GM18517 (cell line): ENCODE results near the gene CLDN1.
"Not testable (repeated sequence)": the region's sequence is repeated elsewhere in the genome, so short reads cannot be mapped to it uniquely, and the experiment has no call there.

Experiments
- ATAC-seq: cut with Tn5 transposase; IDR thresholded peaks from one replicate; pipeline ENCODE4 v1.9.1; 2021; ENCODE audit warnings: mild to moderate bottlenecking, moderate library complexity; ENCODE audit not compliant: unreplicated experiment

Gene CLDN1

DNA sequence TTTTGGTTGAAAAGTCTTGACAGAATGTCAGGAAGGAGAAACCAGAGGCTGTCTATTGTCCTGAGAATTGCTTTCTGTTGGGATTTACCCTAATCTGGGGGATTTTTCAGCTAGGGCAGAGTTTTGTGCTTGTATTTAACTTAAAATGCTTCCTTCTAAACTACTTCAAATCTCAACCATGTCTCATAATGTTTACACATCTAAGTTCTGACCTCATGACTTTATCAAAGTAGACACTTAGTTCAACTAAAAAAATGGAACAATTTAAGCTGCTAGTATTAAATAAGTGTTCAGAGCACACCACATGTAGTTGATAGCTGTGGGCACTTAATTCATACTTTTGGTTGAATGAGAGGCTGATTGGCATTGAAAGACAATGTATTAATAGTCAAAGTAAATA is 28.2 kb downstream of the CLDN1 start:
- no peak for ATAC-seq

DNA sequence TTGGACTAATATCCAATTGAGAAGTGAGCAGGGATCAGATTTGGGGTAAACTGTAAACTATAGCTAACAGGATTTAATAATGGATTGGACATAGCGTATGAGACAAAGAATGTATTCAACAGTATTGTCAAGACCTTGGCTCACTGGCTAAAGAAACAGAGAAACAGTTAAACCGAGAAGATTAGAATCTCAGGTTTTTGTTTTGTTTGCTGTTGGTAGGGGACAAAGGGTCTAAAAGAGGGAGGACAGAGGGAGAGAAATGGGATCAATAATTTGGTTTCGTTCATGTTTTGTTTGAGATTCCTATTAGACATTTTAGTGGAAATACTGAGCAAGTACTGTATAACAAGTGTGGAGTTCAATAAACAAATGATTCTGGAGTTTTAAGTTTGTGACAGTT is 28.6 kb downstream of the CLDN1 start:
- no peak for ATAC-seq

DNA sequence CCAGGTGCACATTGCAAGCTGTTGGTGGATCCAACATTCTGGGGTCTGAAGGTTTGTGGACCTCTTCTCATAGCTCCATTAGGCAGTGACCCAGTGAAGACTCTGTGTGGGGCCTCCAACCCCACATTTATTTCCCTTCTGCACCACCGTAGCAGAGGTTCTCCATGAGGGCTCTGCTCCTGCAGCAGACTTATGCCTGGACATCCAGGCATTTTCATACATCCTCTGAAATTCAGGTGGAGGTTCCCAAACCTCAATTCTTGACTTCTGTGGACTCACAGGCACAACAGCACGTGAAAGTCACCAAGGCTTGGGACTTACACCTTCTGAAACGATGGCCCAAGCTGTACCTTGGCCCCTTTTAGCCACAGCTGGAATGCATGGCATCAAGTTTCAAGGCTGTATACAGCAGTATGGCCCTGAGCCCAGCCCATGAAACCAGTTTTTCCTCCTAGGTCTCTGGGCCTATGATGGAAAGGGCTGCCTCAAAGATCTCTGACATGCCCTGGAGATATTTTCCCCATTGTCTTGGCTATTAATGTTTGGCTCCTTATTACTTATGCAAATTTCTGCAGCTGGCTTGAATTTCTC is 30.2 kb downstream of the CLDN1 start:
- no peak for ATAC-seq

DNA sequence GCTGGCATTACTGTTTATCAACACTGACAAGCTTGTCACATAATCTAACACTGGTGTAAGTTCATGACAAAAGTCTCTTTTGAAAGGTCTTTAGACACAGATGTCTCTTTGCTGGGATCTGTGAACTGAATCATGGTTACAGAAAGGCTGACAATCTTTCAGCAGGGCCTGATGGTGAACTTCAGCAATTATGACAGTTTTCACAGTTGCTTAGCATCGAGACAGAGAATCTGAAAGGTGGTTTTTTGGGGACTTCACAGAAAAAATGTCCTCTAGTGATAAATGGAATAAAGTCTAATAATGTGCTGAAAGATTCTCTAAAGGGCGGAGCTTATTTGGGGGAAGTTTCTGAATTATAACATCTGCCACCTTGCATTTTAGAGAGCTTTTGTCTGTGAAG is 32.3 kb downstream of the CLDN1 start:
- ATAC-seq = no peak

DNA sequence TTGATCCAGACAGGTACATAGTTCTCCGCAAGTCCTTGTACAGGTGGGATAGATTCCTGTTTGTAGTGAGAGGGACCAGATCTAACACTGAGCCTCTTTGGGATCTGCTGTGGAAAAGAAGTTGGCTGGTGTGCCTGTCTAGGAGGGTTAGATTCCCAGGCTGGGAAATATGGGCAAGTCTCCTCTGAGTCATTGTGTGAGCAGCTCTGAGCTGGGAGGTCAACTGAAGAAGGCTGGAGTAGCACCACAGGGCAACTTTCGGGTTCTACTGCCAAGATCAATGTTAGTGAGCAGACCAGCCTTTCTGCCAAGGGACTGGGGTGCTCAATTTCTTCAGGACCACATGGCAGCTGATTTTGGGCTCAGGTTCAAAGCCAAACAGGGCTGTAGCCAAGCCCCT is 33.4 kb downstream of the CLDN1 start:
- ATAC-seq = no peak

DNA sequence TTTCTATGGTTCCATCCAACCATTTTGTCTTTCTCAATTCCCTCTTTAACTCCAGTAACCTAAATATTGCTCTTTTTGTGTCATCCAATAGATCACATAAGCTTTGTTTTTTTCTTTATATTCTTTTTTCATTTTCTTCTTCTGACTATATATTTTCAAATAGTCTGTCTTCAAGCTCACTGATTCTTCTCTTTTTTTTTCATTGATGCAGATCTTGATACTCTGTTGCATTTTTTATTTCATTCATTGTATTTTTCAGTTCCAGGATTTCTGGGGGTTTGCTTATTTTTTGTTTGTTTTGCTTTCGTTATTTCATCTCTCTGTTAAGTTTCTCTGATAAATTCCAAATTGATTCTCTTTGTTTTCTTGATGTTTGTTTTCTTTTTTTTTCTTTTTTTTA is 36.2 kb downstream of the CLDN1 start:
- ATAC-seq = no peak

DNA sequence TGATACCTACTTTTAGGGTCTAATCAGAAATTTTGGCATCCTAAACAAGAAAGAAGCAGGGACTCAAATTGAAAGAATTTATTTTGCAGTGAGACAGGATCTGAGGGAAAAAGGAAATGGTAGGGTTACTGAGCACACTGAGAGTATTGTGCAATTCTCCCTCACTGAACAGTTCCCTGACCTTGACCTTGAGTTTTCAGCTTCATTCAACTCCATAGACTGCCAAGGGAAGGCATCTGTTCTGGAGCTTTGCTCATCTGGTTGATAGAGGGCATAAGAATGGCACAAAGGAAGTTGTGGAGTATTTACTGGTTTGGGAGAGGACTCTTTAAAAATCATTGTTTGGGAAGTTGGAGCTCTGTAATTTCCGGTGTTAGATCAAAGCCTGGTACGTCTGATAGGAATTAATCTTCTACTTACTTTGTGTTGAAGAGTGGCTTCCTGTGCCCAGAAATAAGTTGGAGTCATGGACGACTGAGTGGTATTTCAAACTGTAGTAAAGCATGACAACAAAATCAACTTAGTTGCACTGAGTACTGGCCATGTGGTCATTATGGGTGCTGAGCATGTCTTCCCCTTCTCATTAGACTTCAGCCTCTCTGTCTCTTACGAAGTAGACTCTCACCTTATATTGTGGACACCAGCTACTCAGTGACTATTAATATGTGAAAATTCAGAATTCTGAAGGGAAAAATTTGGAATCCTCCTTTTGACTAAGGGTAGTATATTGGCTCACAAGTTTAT is 40.8 kb downstream of the CLDN1 start:
- no peak for ATAC-seq

DNA sequence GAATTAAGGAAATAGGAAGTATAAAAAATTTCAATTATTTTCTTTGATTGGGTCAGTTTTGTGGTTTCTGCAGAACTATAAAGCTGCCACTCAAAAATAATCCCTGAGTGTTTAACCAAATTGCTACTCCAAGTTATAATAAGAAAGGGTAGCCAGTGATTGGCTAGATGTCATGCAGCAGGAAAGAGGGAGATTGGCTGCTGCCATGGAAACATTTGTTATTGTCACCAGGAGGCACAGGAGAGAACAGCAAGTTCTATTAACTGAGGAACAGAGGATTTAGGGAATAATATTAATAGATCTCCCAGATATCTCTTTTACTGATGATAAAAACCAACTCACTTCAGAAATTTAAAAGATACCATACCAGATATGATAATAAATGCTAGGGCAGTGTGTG is 42.6 kb downstream of the CLDN1 start:
- ATAC-seq = no peak

DNA sequence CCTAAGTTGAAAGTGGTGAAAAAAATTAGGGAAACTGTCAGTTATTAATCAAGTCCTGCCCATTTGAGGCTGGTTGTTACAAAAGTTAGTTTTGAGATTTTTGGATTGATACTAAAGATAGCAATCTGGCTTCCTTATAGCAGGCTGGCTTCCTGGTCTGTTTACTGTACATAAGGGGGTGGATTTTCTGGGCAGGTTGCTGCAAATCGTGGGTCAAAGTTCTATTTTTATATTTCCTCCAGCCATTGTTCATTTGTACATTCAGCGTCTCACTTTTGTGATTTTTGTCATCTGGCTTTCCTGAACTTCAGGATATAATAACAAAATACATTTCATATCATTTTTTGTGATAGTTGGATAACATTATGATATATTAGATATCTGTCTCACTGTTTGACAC is 49.5 kb downstream of the CLDN1 start:
- ATAC-seq = no peak

DNA sequence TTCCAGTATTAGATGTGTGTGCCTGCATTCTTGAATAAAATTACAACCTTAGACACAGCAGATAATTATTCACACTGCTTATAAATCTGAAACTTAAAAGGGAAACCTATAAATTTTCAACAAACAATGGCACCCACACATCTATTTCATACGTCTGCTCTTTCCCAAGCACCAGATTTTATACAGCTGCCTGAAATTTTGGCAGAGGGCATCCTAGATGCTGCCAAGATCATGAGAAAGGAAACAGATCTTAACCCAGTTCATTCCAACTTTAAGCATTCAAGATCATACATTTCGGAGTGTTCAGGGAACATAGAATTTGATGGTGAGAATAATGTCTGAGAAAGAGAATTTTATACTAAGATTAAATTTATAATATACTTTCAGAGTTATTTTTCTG is 53.1 kb downstream of the CLDN1 start:
- no peak for ATAC-seq

DNA sequence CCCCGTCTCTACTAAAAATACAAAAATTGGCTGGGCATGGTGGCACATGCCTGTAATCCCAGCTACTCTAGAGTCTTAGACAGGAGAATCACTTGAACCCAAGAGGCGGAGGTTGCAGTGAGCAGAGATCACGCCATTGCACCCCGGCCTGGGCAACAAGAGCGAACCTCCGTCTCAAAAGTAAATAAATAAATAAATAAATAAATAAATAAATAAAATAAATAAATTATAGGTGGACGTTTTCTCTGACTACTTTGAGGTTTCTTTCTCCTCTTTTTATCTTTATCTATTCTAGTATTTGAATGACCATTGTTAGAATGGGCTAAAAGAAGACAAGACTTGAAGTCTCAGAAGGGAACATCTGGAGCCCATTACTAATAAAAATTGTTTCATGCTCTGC is 54.8 kb downstream of the CLDN1 start:
- ATAC-seq = not testable (repeated sequence)

DNA sequence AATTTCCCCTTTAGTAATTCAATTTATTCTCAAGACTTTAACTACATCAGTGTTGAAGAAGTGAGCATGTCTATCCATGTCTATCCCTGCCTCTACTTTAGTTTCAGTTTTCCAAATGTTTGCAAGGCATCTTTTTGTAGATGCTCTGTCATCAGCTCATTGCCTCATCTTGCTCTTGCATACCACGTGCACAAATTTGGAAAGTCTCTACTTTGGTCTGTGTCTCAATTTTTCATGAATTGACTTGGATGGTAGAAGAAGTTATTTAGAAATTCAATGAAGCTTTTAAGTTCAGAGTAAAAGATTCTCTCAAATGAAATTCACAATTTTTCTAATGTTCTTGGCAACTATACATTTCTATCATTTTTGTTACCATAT is 55.3 kb downstream of the CLDN1 start:
- no peak for ATAC-seq

DNA sequence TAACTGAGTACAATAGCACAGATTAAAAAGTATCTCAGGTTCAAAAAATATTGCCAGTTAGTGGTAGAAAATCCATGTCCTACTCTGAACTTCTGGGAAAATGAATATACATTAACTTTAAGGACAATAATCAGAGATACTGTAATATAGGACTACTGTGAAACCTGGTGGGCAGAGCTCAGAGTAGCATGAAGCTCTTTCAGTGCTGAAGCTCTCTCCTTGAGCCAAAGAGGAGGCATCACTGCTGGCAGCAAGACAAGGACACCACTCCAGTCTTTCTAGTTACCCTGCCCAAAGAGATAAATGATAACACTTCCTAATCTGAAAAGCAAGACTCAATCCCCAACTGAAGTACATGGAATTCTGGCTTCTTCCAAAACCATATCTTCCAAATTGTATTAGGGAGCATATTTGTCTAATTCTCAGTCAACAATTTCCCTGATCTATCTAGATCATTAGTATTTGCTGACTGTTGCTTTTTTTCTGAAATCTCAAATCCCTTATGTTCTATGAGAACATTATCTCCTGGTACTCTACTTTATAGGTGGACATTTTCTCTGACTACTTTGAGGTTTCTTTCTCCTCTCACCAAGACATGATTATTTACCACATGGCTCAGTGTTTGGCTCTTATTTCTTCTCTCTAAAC is 55.9 kb downstream of the CLDN1 start:
- no peak for ATAC-seq

DNA sequence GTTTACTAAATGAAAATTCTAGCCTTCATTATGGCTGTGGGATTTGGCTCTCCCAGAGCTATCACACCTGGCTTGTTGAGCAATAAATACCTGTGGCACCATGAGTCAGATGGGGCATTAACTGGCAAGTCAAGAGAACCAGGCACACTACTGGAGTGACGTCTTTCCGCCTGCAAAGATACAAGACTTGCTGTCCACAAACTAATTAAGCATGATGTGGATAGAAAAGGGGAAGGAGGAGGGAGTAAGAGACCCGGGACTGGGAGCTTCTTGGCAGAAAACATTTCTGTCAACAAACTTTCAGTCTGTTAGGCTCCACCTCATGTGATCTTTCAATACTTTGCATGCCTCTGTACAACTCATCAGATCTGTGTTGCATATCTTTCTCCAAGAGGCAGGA is 56.5 kb downstream of the CLDN1 start:
- no peak for ATAC-seq

DNA sequence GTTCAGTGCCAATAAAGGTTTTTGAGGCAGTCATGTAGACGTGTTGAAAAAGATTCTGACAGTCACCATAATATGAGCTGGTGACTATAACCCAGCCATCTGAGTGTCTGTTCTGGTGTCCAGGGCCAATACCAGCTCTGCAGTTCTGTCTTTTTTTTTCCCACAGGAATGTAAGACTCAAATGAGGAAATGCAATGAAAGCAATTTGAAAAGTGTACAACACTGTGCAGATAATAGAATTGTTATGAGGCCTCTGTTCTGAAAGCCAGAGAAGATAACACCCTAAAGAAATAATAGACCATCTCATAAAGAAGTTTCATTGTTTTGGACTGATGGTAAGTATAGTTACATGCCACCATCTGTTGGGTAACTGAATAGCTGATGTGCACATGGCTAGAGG is 57.1 kb downstream of the CLDN1 start:
- ATAC-seq = no peak

DNA sequence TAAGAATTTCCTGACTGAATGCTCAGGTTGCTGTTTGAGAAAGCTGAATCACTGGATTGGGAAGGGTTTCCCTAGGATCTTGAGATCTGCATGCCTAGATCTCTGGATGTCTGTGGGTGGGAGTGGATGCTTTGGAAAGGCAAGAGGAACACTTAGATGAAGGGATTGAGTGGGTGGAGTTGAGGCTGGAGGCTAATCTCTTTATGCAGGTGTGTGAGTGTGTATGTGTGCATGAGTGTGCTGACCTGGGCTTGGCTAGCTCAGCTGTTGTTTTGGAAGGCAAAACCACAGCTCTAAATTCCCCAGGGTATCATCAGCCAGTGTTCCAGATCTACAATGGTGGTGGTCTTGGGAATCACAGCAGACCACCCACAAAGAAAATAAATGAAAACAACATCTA is 60.5 kb downstream of the CLDN1 start:
- ATAC-seq = no peak

DNA sequence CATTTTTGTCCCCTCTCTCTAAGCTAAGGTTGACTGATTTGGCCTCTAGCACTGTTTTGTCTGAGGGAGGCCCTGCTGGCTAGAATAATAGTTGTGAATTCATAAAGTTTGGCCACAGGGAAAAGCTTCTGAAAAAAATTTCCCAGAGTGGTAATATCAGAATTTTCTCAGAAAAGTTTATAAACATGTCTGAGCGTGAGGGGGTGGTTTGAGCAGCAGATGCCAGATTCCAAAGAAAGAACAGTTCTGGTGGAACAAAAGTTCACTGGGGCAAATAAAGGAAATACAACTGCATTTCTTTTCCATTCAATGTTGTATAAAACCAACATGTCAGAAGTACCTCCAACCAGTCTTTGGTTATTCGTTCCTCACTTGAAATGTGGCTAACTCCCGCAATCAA is 61.2 kb downstream of the CLDN1 start:
- no peak for ATAC-seq

DNA sequence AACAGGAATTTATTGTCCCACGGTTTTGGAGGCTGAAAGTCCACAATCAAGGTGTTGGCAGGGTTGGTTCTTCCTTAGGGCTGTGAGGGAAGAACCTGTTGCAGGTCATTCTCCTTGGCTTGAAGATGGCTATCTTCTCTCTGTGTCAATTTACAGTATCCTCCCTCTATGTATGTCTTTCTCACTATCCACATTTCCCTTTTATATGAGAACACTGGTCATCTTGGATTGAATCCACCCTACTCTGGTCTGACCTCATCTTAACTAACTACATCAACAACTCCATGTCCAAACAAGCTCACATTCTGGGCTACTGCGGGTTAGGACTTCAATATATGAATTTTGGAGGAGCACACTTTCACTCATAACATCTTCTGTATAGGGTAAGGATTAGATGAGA is 61.9 kb downstream of the CLDN1 start:
- no peak for ATAC-seq

DNA sequence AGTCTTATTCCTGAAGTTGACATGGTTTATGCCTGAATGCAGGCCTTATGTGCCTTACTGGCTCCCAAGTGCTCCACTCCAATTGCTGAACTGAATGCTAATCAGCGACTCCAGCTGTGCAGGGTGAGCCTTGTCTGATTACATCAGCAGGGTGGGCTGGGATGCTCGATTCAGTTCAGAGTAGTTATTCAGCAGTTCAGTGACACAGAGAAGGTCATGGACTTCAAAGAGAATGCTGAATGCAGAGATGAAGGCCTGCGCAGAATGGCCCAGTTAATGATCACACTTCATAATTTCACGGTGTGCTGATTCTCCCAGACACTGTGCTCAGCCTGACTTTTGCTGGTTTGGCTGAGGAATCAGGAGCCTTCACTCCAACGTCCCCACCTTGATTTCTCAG is 63.6 kb downstream of the CLDN1 start:
- no peak for ATAC-seq
